HK-2 (cell line): ENCODE measurements around the gene FAM149A.
A peak's percentile ranks its signal among the peaks of the same experiment; 100 is the strongest.

Experiments
- DNase-seq: peaks from one replicate; pipeline ENCODE4 v3.0.0-alpha.2; 2018; ENCODE audit not compliant: unreplicated experiment

FAM149A gene

DNA sequence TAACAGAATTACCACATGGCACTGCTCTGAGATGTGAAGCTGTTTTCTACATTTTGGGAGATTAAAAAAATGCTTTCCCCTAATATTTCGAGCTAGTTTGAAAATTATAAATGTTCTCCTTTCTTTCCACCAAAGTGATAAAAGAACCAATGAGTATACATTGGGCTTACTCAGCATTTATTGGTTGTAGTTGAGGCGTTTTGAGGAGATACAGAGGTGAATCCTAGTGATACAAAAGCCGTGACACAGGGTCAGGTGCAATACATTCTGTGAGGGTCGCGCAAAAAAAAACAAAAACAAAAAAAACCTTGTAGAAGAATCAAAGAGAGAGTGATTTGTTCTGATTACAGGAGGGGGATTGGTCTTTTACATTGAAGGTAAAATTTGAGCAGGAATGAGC is 54.5 kb downstream of the FAM149A start:
- DNase-seq = no peak

- no peak for DNase-seq
These were observed 55.1 kb downstream of the FAM149A start for GRCh38 chr4:186159613-186160012.

DNA sequence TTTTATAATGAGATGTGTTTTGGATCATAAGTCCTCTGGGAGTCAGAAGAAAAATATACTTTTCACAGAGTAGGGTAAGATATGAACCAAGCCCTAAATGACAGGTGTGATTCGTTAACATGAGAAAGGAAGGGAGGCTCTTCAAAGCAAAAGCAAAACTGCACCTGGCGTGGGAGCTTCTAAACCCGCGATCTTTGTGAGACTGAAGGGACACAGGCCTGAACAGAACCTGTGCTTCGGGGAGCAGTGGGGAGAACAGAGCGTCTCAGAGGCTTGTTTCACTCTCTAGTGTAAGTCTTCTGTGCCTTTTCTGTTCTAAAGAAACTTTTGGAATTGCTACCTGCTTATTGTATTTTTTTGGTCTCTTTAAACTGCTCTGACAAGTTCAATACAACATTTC is 56.6 kb downstream of the FAM149A start:
- DNase-seq = no peak

GRCh38 chr4:186166852-186167512 is 62.5 kb downstream of the FAM149A start:
- no peak for DNase-seq

GRCh38 chr4:186167605-186168004 is 63.1 kb downstream of the FAM149A start:
- DNase-seq = no peak

GRCh38 chr4:186168750-186169149 is 64.2 kb downstream of the FAM149A start:
- no peak for DNase-seq

- no peak for DNase-seq
These were observed 64.9 kb downstream of the FAM149A start for GRCh38 chr4:186169333-186169944.

DNA sequence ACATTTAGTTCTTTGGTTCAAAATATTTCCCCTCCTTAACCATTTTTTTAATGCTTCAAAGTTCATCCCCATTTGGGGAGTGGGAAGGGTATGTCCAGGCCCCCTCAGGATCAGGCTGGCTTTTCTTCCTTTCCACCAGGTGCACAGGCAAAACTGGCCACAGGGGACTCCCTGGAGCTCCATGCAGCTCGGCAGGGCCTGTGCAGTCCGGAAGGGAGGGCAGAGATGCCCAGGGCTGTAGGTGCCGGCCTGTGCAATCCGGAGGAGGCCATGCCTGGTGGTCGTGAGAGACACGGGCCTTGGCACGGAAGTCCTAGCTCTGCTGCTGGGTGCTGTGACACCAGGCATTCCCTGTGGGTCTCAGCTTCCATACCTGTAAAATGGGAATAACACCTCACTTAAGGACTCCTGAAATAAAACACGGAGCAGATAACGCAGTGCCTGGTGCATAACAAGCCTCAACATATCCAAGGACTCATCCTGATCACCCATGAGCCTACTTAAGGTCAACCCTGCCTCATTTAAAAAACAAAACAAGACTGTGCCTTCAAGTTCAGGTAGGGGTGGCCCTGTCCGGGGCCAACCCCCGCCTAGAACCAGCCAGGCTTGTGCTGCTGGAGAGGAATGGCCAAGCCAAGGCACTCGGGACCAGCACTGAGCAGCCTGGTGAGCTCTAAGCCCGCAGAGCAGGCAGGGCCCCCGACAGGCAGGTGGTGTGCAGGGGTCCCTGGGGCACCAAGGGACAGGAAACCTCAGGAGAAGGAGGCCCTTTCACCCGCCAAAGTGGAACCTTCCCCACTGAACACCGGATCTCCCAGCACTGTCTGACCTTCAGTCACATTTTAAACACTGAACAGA is 65.7 kb downstream of the FAM149A start:
- DNase-seq = no peak

- no peak for DNase-seq
These were observed 66.5 kb downstream of the FAM149A start for GRCh38 chr4:186170966-186171365.

DNA sequence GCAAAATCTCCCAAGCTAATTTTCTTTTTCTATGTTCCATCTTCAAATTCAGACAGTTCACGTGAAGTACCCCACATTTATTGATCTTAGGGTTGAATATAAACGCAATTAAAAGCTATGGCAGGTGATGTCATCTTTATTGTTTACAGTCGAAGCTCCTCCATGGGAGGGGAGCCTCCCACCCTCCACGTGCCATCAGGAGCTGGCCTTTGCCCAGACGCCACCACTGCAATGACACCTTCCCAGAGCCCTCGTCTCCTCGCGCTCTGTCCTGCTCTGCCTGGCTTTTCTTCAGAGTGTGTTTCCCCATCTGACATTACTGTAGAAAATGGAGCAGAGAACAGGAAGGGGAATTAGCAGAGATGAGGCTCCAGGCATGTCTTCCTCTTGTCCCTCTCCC is 68.0 kb downstream of the FAM149A start:
- DNase-seq = no peak

- DNase-seq = no peak
These were observed 83.6 kb downstream of the FAM149A start for GRCh38 chr4:186188107-186188506.

GRCh38 chr4:186189656-186190055 is 85.2 kb downstream of the FAM149A start:
- no peak for DNase-seq

DNA sequence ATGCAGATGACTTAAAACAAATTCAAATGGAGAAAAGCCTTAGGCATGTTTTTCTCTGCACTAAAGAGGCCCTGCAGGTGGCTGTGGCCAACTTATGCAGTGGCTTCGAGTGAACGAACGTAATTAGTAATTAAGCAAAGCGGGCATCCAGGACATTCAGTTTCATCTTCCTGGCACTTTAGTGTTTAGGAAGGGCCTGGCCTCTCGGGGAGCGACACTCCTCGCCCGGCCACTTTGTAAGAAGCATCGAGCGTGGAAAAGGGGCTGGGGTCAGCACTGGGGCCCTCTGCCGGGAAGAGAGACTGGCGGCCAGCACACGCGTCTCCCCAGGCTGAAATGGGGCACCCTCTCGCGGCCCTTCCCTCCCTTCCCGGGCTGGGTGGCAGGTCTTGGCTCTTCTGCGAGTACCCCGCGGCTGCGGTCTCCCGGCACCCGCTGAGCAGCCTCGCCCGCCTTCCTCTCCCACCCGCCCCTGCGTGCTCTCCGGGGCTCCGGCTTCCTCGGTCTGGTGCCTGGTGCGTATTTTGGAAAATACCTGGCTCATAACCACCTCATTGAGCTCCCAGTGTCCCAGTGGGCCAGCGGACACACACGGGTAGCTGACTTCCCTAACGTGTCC is 86.2 kb downstream of the FAM149A start:
- no peak for DNase-seq

- DNase-seq = peak; percentile 81
These were observed 86.9 kb downstream of the FAM149A start, which contains the start of gene CYP4V2 for GRCh38 chr4:186191200-186192065. CYP4V2 (plus strand) TSS chr4:186191567; CDS start chr4:186191824, 257 bp downstream.

GRCh38 chr4:186192066-186192612 is 87.6 kb downstream of the FAM149A start:
- DNase-seq = peak; percentile 54

DNA sequence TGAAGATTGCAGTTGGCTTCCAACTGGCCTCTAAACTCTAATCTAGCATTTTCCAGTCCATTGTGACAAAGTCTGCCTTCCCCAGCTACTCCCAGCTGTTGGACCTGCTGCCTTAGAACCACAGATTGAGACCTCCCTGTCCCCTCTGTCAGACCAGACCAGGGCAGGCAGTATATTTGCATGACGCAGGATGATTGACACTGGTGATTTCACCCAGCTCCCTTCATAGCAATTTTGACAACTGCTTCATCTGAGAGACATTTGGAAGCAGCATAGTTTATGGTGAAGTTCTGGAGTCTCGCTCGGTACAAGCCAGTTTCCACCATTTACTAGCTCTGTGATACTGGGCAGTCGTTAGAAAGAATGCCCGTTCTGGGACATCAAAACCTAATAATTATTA is 89.3 kb downstream of the FAM149A start:
- DNase-seq = no peak

DNA sequence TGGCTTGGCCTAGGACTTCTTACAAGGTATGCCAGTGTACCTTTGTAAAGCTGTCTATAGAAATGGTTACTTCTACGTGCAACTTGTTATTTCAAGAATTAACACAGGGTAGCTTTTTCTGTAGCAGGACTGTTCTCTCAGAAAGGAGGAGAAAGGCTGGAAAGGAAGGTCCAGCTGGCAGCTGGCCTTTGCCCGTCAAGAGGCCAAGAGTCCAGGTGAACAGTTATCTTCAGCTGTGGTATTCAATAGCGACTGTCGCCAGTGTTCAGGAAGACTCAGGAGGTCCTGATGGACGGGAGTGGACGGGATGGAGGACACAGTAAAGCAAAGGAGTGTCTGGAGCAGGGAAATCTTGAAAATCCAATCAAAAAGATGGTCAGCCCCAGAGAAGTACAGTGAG is 91.6 kb downstream of the FAM149A start:
- DNase-seq = no peak

DNA sequence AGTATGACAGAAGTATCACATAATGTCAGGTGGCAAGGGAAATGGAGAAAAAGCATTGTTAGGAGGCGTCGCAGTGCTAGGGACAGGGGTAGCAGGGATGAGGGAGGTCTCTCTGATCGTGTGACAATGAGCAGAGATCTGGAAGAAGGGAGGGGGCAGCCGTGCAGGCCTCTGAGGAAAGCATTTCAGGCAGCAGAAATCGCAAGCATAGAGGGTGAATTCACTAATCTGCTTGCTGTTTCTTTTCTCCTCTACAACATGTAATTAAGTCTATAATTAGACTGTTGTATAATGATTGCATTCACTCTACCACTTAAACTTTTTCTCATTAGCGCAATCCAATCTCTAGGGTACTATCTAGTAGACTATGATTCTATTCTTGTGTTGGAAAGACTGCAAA is 96.0 kb downstream of the FAM149A start:
- no peak for DNase-seq

DNA sequence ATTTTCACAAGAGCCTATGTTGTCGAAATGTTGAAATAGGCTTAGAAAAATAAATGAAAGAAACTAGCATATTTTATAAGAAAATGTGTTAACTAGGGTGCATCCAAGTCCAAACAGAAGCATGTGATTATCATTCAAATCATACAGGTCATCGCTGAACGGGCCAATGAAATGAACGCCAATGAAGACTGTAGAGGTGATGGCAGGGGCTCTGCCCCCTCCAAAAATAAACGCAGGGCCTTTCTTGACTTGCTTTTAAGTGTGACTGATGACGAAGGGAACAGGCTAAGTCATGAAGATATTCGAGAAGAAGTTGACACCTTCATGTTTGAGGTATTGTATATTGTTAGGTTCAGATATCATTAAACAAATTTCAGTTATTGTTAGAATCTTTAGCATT is 96.5 kb downstream of the FAM149A start:
- DNase-seq = no peak

GRCh38 chr4:186201535-186202230 is 97.2 kb downstream of the FAM149A start:
- DNase-seq = no peak
